GM21786 (cell line): ENCODE data around the gene RRM2.
"Not testable (repeated sequence)": the region's sequence is repeated elsewhere in the genome, so short reads cannot be mapped to it uniquely, and the experiment has no call there.

Source experiments
- ATAC-seq: cut with Tn5 transposase; IDR thresholded peaks from one replicate; pipeline ENCODE4 v1.9.1; 2021; ENCODE audit not compliant: unreplicated experiment

Gene RRM2

DNA sequence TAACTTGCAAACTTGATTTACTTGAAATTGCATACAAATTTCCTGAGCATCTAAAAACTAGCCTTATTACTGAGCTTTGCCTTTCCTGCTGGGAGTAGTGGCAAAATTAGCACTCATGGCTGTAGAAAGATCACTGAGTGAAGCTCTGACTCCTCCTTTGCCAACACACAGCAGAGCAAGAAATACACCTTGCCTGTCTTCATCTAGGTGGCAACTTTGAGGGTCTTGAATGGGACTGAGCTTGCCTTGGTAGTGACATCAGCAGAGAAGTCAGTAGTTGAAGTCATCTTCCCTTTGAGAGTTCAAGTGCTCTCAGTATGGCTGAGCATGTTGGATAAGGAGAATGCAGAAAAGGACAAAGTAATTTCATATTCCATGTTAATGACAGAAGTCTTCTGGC lies 5.9 kb downstream of the RRM2 start:
- no peak for ATAC-seq

- no peak for ATAC-seq
Observed at GRCh38 chr2:10129490-10129889, 7.0 kb downstream of the RRM2 start.

GRCh38 chr2:10132043-10132575 lies 9.6 kb downstream of the RRM2 start:
- ATAC-seq, result no peak

GRCh38 chr2:10132596-10132995 lies 10.1 kb downstream of the RRM2 start:
- ATAC-seq, result no peak

- ATAC-seq, result no peak
Observed at GRCh38 chr2:10132996-10133647, 10.6 kb downstream of the RRM2 start.

- no peak for ATAC-seq
Observed at GRCh38 chr2:10135296-10136089, 13.0 kb downstream of the RRM2 start.

- ATAC-seq, result no peak
Observed at GRCh38 chr2:10136101-10136934, 13.8 kb downstream of the RRM2 start.

DNA sequence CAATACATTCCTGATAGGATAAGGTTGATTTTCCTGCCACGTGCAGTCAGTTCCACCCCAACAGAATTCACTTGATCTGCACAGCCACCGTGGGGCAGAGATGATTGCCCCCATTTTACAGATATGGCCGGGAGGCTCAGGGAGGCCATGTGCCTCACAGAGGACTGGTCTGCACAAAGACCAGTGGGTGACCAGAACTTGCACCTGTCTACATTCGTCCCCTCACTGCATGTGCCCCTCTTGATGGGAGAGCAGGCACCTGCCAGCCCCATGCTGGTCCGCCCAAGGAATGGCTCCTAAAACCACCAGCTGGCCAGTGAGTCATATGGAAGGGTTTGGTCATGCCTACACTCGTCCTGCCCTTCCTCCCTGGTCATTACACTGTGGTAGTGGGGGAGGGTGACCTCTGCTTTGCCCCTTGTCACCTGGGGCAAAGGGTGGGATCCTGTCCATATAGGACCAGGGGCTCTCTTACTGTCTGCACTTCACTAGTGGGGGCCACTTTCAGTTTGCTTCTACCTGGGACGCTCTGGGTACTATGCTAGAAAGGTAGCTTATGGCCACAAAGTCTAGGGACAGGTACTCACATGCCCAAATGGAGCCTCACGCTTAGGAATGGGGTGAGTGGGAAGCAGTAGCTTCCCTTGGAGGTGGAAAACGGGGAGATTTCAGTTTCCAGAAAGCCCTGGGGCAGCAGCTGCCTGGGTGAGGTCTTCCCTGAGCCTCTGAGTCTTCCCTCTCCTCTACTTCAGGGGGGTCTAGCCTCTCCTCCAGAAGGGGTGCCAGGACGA lies 14.7 kb downstream of the RRM2 start:
- no peak for ATAC-seq

- no peak for ATAC-seq
Observed at GRCh38 chr2:10139536-10139935, 17.0 kb downstream of the RRM2 start.

- no peak for ATAC-seq
Observed at GRCh38 chr2:10140841-10141610, 18.5 kb downstream of the RRM2 start.

GRCh38 chr2:10141736-10142639 lies 19.4 kb downstream of the RRM2 start:
- ATAC-seq, result no peak

GRCh38 chr2:10142640-10142965 lies 20.1 kb downstream of the RRM2 start:
- ATAC-seq, result no peak

DNA sequence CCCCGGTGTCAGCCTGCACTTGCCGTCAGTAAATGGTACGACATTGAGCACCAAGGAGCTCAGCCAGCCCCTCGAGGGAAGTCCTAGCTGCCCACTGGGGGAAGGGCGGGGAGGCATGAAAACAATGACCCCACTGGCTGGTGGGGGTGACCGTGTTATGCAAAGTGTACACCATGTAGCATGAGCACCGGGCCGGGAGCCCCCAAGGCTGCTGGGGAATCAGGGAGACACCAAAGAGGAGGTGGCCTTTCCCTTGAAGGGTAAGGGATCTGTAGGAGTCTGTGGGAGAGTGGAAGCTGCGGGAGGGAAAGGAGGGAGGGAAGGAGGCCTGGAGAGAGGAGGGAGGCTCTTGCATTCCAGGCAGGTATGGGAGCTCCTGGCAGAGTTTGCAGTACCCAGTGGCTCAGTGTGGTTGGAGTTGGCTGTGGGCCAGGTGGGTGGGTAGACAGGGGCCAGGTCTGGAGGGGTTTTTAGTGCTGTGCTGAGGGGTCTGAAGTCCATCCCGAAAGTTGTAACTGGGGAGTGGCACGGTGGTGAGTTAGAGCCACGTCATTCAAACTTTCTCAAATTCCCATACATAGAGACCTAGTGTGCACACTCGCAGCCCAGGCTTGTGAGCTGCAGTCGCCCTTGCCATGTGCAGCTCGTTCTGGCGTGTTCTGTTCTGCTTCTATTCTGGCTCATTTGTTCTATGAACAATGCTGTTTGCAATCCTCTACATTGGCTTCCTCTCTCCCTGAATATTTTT lies 22.4 kb downstream of the RRM2 start:
- ATAC-seq, result no peak

GRCh38 chr2:10145519-10146357 lies 23.2 kb downstream of the RRM2 start:
- no peak for ATAC-seq

GRCh38 chr2:10146366-10147005 lies 23.9 kb downstream of the RRM2 start:
- no peak for ATAC-seq

GRCh38 chr2:10147050-10147660 lies 24.6 kb downstream of the RRM2 start:
- ATAC-seq, result not testable (repeated sequence)

GRCh38 chr2:10148268-10148667 lies 25.7 kb downstream of the RRM2 start:
- ATAC-seq, result no peak
